ENCODE measurements around the gene ANKRD45. TPM values are rescaled to one million over a fixed set of nuclear protein-coding genes. Genes with fewer than 3 reads are reported as not detected.
"Not testable (repeated sequence)": the region's sequence is repeated elsewhere in the genome, so short reads cannot be mapped to it uniquely, and the experiment has no call there.

Gene ANKRD45
- polyA plus RNA-seq, 2 of the 4 experiments (the other 2 are of a cell fraction) = 0.18 to 0.27 TPM

DNA sequence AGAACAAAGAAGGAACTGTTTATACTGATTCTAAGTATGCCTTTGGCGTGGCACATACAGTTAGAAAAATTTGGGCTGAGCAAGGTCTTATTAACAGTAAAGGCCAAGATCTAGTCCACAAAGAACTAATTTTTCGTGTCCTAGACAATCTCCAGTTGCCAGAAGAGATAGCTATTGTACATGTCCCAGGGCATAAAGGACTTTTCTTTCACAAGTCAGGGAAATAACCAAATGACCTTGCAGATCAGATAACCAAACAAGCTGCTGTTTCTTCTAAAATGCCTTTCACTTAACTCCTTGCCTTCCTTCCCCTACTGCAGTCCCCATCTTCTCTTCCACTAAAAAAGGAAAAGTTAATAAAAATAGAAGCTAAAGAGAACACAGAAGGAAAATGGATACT is 30.5 kb downstream of the ANKRD45 start:
- no peak for ATAC-seq

GRCh38 chr1:173638043-173639021 is 31.3 kb downstream of the ANKRD45 start:
- ATAC-seq = no peak
- no peak overlapping the region for H3K4me2 ChIP-seq
- no peak for FAIRE-seq
- WGBS (ENCODE audit: missing lambda C conversion rate) = 56% methylated on average over 12 of the region's 12 CpGs
- peaks cover 9% of the 10 kb centered on the region; the same call in 1 of the 3 replicates for H3K9me3 ChIP-seq
- ChIA-PET CTCF (no interaction called here), POLR2A (no interaction called here)
- H3K27ac ChIP-seq = no peak overlapping the region
- H3K4me3 ChIP-seq = no peak overlapping the region
- no peaks in the 10 kb centered on the region for H3K4me1 ChIP-seq
- DNase-seq (ENCODE audit: low read depth in 1 of 2, low spot score in 1 of 2) = no peak
- TF ChIP-seq BHLHE40 (IDR thresholded peaks at IDR 0.05; ENCODE audit: low read depth, low read length) (no peak), RFX5 (IDR thresholded peaks at IDR 0.05) (no peak), ELK1 (IDR thresholded peaks at IDR 0.05; ENCODE audit: low read depth, low read length) (no peak), MAX (IDR thresholded peaks at IDR 0.05) (no peak), HOXB5 (CRISPR knock-in tag; IDR thresholded peaks at IDR 0.05) (no peak), MAZ (IDR thresholded peaks at IDR 0.05; ENCODE audit: borderline replicate concordance, low read depth, low read length) (no peak), EP300 (IDR thresholded peaks at IDR 0.05) (no peak), ZFP36 (IDR thresholded peaks at IDR 0.05; ENCODE audit: borderline replicate concordance, partially characterized antibody) (no peak), KDM1A (IDR thresholded peaks at IDR 0.05; ENCODE audit: low read depth) (no peak), ZSCAN20 (CRISPR knock-in tag; IDR thresholded peaks at IDR 0.05) (no peak), HDAC2 (IDR thresholded peaks at IDR 0.05) (no peak), RARB (CRISPR knock-in tag; IDR thresholded peaks at IDR 0.05) (no peak)
- TF ChIP-seq, protein P1, sequence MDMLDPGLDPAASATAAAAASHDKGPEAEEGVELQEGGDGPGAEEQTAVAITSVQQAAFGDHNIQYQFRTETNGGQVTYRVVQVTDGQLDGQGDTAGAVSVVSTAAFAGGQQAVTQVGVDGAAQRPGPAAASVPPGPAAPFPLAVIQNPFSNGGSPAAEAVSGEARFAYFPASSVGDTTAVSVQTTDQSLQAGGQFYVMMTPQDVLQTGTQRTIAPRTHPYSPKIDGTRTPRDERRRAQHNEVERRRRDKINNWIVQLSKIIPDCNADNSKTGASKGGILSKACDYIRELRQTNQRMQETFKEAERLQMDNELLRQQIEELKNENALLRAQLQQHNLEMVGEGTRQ (IDR thresholded peaks at IDR 0.05) = no peak
- TF ChIP-seq, protein P2, sequence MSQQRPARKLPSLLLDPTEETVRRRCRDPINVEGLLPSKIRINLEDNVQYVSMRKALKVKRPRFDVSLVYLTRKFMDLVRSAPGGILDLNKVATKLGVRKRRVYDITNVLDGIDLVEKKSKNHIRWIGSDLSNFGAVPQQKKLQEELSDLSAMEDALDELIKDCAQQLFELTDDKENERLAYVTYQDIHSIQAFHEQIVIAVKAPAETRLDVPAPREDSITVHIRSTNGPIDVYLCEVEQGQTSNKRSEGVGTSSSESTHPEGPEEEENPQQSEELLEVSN (IDR thresholded peaks at IDR 0.05; ENCODE audit: borderline replicate concordance, low read depth) = no peak

More for the DNA sequence above, 30.5 kb downstream of the ANKRD45 start:
- H3K27ac ChIP-seq = no peak overlapping the region
- H3K9me3 ChIP-seq = peaks cover 9% of the 10 kb centered on the region; the same call in 1 of the 3 replicates
- H3K4me3 ChIP-seq = no peak overlapping the region
- FAIRE-seq (no peak), DNase-seq (ENCODE audit: low read depth in 1 of 2, low spot score in 1 of 2) (no peak)
- TF ChIP-seq KDM5A (IDR thresholded peaks at IDR 0.05) (no peak), JUN (IDR thresholded peaks at IDR 0.05) (no peak), CHD4 (IDR thresholded peaks at IDR 0.05; ENCODE audit: borderline replicate concordance) (no peak), ZFP36 (IDR thresholded peaks at IDR 0.05; ENCODE audit: borderline replicate concordance, partially characterized antibody) (no peak), POLR2A (IDR thresholded peaks at IDR 0.05; ENCODE audit: low read length) (no peak), EP300 (IDR thresholded peaks at IDR 0.05) (no peak), BHLHE40 (IDR thresholded peaks at IDR 0.05; ENCODE audit: low read depth, low read length) (no peak), SREBF2 (IDR thresholded peaks at IDR 0.05) (no peak)
- TF ChIP-seq, protein P3, sequence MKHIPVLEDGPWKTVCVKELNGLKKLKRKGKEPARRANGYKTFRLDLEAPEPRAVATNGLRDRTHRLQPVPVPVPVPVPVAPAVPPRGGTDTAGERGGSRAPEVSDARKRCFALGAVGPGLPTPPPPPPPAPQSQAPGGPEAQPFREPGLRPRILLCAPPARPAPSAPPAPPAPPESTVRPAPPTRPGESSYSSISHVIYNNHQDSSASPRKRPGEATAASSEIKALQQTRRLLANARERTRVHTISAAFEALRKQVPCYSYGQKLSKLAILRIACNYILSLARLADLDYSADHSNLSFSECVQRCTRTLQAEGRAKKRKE (CRISPR knock-in tag; IDR thresholded peaks at IDR 0.05; ENCODE audit: low read depth) = no peak
- H3K4me1 ChIP-seq = no peaks in the 10 kb centered on the region
- CTCF ChIA-PET = no interaction called here
- POLR2A ChIA-PET = no interaction called here
- WGBS (ENCODE audit: missing lambda C conversion rate) = 43% methylated on average over 2 of the region's 2 CpGs
- no peak overlapping the region for H3K4me2 ChIP-seq

DNA sequence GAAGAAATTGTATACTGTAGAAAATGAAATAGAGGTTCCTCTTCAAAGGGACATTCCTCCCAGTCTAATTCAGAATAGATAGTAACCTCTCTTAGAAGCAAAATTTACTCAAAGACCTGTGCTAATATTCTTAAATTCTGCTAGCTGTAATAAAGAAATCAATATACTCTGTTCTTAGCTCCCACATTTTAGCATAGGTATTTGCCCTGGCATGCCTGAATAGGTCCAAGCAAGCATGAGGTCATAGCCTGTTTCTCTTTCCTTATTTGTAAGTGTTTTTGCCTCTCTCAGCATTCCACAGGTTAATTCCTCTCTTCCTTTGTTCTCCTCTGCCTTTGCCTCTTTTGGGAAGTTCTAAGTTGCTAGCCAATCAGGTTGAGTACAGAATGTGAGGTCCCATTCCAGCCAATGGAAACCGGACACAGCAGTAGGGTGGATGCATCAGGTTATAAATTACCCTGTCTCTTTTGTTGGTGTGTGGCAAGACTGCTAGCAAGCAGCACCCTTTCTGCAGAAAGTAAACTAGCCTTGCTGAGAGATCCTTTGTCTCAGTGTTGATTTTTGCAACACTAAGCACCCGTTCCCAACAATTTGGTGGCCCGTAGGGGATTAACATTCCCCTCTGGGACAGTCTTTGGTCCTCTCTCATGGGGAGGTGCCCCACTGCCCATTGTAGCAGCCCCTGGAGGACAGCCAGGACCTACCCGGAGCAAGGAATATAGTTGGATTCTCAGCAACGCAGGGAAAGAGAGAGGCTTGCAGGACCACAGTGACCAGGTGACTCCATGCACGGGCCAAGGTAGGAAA is 32.2 kb downstream of the ANKRD45 start:
- POLR2A ChIA-PET, ATAC-seq, FAIRE-seq: not testable (repeated sequence)

More for the DNA sequence above, 32.2 kb downstream of the ANKRD45 start:
- DNase-seq (ENCODE audit: low read depth in 1 of 2, low spot score in 1 of 2); H3K27ac ChIP-seq; H3K9me3 ChIP-seq; H3K4me3 ChIP-seq; H3K4me2 ChIP-seq; CTCF ChIA-PET; H3K4me1 ChIP-seq: not testable (repeated sequence)
- 50% methylated on average over 6 of the region's 6 CpGs for WGBS (ENCODE audit: missing lambda C conversion rate)
